Stomach (tissue), 4 donors: ENCODE measurements around the gene CEP250.

Experiments
- CTCF ChIP-seq, 7 experiments: fragments of 450-650 bp in 4 of 7; fragments of 200-600 bp in 3 of 7; sonication (generic) in 3 of 7; IDR thresholded peaks; one replicate each; pipeline ENCODE4 v1.5.1; 2016 to 2019; ENCODE audit warnings: antibody characterized with exemption in 7 of 7, control low read depth in 2 of 7, mild to moderate bottlenecking in 1 of 7
- EP300 ChIP-seq: sonication (generic); formaldehyde crosslinking; IDR thresholded peaks from one replicate; pipeline ENCODE4 v1.6.1; 2017; ENCODE audit warnings: antibody characterized with exemption
- POLR2A ChIP-seq, 4 donors: fragments of 450-650 bp; IDR thresholded peaks; one replicate each; pipeline ENCODE4 v1.6.1; 2016; ENCODE audit warnings: antibody characterized with exemption in 4 of 4, control low read depth in 2 of 4, mild to moderate bottlenecking in 1 of 4, moderate library complexity in 1 of 4
- POLR2AphosphoS5 ChIP-seq, 3 donors: sonication (generic); formaldehyde crosslinking; IDR thresholded peaks; one replicate each; pipeline ENCODE4 v1.6.1; 2016; ENCODE audit warnings: antibody characterized with exemption in 3 of 3

DNA sequence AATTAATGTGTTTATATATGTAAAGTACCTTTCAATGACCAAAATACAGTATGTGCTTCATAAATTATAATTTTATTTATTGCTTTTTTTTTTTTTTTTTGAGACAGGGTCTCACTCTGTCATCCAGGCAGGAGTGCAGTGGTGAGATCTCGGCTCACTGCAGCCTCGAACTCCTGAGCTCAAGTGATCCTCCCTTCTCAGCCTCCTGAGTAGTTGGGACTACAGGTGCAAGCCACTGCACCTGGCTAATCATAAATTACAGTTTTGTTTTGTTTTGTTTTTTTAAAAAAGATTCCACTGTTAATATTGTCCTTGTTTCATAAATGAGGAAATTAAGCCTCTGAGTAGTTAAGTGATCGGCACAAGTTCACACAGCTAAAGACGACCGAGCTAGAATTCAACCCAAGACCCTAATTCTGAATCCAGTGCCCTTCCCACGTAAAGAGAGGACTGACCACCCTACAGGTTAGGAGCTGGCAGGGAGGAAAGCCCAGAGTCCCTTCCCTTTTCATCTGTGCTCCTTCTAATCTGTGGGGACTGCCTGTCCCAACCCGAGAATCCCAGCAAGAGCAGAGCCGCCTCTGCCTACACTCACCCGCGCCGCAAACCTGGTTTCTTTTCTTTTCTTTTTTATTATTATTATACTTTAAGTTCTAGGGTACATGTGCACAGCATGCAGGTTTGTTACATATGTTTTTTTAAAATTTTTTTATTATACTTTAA lies 8.9 kb upstream of the CEP250 start:
- TF ChIP-seq CTCF (IDR thresholded peaks at IDR 0.05) (no peak), EP300 (no peak), POLR2AphosphoS5 (IDR thresholded peaks at IDR 0.05) (no peak), POLR2A (IDR thresholded peaks at IDR 0.05) (no peak)
